HG02798 (cell line): ENCODE measurements around the gene TRAPPC2.
"Not testable (repeated sequence)": the region's sequence is repeated elsewhere in the genome, so short reads cannot be mapped to it uniquely, and the experiment has no call there.

Experiments used
- ATAC-seq: cut with Tn5 transposase; IDR thresholded peaks from one replicate; pipeline ENCODE4 v1.9.1; 2021; ENCODE audit warnings: mild to moderate bottlenecking; ENCODE audit not compliant: unreplicated experiment, poor library complexity

The TRAPPC2 gene

GRCh38 chrX:13681595-13681994 lies 52.8 kb downstream of the TRAPPC2 start:
- no peak for ATAC-seq

DNA sequence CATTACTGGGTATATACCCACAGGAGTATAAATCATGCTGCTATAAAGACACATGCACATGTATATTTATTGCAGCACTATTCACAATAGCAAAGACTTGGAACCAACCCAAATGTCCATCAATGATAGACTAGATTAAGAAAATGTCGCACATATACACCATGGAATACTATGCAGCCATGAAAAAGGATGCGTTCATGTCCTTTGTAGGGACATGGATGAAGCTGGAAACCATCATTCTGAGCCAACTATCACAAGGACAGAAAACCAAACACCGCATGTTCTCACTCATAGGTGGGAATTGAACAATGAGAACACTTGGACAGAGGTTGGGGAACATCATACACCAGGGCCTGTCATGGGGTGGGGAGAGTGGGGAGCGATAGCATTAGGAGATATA lies 54.7 kb downstream of the TRAPPC2 start:
- not testable (repeated sequence) for ATAC-seq

GRCh38 chrX:13676885-13677284 lies 57.5 kb downstream of the TRAPPC2 start:
- ATAC-seq: no peak

DNA sequence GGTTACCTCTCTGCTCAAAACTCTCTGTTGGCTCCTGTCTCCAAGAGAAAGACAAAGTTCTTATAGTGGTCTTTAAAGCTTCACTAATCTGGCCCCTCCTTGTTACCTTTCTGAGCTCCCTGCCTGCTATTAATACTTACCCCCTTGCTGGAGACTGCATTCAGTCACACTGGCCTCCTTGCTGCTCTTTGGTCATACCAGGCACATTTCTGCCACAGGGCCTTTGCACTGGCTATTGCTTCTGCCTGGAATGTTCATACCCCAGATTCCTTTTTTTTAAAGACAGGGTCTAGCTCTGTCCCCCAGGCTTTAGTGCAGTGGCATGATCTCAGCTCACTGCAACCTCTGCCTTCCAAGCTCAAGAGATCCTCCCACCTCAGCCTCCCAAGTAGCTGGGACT lies 61.4 kb downstream of the TRAPPC2 start:
- ATAC-seq: no peak

GRCh38 chrX:13670197-13670596 lies 64.2 kb downstream of the TRAPPC2 start:
- no peak for ATAC-seq

- not testable (repeated sequence) for ATAC-seq
These were observed 64.7 kb downstream of the TRAPPC2 start for GRCh38 chrX:13669755-13670154.

- ATAC-seq: peak; percentile 82
These were observed 65.1 kb downstream of the TRAPPC2 start for GRCh38 chrX:13669246-13669737.

- ATAC-seq: no peak
These were observed 66.5 kb downstream of the TRAPPC2 start for GRCh38 chrX:13667919-13668318.

DNA sequence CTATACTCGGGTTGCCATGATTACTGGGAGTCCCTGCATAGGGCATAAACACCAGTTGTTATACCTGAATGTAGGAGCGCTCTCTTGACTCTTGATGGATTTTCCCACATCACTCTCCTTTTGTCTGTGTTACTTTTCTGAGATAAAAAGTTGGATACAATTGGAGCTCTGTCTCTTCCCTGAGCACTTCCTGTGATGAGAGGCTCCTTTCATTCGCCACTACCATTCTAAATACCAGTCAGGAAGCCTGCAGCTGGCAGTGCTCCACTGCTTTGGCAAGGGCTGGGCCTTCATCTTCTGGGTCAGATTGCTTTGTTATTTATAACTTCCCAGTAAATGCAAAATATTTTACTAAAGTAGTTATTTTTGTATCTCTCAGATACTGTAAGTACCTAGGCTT lies 67.6 kb downstream of the TRAPPC2 start:
- no peak for ATAC-seq

GRCh38 chrX:13664020-13664419 lies 70.4 kb downstream of the TRAPPC2 start:
- ATAC-seq: no peak

DNA sequence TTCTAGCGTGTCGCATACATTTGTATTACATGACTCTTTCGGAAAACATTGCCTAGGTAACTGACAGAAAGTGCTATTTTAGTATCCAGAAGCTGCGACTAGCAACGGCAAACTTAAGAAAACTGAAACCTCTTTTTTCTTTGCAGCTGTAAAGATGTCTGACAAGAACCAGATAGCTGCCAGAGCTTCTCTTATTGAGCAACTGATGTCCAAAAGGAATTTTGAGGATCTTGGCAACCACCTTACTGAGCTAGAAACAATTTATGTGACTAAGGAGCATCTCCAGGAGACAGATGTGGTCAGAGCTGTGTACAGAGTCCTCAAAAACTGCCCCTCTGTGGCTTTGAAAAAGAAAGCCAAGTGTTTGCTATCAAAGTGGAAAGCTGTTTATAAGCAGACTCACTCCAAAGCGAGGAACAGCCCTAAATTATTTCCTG lies 72.0 kb downstream of the TRAPPC2 start:
- peak; percentile 76 for ATAC-seq
